Pons (tissue), 1 donor: ENCODE data around the gene PPARGC1A.

Source experiments
- DNase-seq: peaks from one replicate; pipeline ENCODE4 v3.0.0-alpha.2; 2016; ENCODE audit warnings: low spot score

The PPARGC1A gene

DNA sequence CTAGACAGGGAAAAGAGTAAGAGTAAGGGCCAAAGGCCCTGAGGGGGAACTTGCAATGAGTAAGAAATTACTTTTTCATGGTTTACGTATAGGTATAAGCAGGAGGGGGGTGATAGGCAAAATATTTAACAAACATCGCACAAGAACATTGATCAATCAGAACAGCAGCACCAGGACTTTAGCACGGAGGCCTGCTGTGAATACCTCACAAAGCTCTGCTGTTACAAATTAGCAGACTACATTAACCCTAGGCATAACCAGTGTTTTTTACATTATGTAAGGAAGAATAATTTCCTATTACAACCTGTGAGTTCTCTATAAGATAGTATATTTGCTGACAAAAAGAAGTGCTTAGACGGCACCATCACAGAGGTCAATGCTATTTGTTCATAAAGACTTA is 44.9 kb downstream of the PPARGC1A start:
- no peak for DNase-seq

DNA sequence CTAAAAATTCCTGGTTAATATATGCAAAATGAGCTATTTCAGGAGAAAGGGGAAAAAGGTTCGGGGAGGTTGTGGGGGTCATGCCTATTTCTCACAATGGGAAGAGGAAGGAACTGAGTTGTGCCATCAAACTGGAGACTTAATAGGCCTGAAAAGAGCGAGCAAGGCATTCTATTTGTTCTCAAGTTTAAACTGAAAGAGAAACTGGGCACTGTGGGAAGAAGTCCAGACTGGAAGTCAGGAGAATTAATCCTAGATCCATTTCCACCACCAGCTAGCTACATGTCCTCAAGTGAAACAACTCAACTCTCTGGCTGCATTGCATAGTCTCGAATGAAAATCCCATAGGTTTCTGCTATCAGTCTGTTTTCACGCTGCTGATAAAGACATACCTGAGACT is 50.6 kb downstream of the PPARGC1A start:
- no peak for DNase-seq

- DNase-seq: no peak
Measured at GRCh38 chr4:23838607-23839006, 51.2 kb downstream of the PPARGC1A start.

DNA sequence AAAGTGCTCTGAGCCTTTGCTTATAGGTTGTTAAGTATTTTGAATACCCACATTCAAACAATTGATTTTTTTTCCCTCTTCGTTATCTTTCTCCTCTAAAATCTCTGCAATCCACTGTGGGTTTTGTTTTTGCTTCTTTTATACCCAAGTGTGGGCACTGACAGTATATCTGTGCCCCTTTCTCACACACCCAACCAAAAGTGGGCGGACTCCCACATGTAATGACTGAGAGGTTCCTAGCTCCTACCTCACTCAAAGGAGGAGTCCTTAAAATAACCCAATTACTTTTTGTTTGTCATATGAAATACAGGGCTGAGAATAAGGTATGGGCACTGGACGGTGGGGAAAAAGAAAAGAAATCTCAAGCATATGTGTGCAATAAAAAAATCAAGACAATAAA is 51.7 kb downstream of the PPARGC1A start:
- no peak for DNase-seq

- no peak for DNase-seq
Measured at GRCh38 chr4:23837371-23837770, 52.5 kb downstream of the PPARGC1A start.

DNA sequence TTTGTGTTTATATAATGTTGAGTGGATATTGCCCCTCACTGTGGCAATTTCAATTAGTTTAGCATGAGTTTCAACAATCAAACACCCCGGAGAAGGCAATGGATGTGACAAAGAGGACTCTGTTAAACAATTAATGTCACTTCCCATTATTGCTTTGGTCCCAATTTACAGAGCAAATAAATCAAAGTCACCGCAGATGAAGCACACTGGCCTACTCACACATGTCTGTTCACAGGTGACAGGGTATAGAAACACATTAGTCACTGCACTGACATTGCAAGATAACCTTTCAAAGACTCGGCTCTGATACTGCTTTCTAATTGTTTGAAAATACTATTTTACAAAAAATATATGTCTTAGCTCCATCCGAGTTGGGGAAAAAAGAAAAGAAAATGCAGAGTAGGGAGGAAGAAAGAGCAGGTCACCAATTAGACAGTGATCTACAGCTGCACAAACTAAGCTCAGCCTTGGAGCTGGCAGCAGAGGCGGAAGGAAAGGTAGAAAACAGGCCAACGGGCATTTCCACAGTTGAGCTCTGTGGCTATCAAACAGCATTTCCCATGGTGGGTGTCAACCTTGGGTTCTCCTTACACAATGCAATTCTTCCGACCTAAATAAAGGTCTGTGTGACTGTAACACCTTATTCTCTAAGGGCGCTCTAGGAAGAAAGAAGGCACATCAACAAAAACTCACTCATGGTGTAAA is 53.9 kb downstream of the PPARGC1A start:
- DNase-seq: no peak

DNA sequence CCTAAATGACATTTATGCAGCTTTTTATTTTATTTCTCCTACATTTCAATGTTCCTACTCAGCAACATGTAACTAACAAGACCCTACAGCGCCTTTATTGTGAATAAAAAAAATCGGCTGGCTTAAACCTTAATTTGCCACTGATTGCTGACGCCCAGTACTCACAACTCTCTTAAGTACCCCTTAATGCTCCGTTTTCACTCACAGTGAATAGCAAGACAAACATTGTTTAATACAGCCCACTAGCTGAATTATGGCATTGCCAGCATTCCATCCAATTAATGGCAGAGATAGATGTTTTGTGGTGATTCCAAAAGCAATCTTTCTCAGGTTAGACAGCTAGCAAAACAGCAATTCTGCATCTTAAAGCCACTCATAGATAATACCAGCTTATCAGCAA is 61.1 kb downstream of the PPARGC1A start:
- no peak for DNase-seq

- DNase-seq: no peak
Measured at GRCh38 chr4:23828020-23828715, 61.7 kb downstream of the PPARGC1A start.

DNA sequence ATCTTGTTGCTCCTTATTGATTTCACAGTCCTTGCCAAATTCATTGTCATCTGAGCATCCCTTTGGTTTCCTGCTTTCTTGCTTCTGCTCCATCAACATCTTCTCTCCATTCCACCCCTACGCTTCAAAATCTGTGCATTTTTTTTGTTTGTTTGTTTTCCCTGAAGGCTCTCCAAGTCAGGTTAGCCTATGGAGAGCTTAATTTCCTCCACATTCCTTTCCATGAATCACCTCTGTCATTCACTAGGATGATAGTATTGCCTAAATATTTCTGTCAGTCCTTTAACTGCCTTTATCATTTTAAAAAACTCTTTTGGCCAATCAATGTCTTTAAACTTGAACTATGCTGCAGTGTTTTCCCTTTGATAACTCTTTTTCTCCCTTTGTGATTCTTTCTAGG is 67.7 kb downstream of the PPARGC1A start:
- no peak for DNase-seq

DNA sequence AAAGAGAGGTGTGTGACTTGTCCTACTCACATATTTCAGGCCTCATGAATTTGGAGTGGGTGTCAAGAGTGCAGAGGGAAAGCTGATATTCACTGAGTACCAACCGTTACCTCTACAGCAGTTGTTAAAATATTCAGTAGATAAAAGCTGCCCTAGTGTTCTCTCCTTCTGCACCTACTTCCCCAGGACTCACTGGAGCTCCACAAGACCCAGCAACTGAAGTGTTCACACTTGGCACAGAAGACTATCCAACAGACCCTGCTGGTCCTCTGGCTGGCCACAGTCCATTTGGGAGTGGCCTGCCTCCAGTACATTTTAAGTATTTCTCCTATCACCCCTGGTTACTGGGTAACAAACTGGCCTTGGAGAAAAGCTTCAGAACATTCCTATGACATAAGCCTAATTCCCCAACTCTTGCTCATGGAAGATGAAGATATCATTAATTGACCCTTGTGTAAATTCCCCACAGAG is 70.8 kb downstream of the PPARGC1A start:
- no peak for DNase-seq

- no peak for DNase-seq
Measured at GRCh38 chr4:23818097-23818885, 71.6 kb downstream of the PPARGC1A start.

DNA sequence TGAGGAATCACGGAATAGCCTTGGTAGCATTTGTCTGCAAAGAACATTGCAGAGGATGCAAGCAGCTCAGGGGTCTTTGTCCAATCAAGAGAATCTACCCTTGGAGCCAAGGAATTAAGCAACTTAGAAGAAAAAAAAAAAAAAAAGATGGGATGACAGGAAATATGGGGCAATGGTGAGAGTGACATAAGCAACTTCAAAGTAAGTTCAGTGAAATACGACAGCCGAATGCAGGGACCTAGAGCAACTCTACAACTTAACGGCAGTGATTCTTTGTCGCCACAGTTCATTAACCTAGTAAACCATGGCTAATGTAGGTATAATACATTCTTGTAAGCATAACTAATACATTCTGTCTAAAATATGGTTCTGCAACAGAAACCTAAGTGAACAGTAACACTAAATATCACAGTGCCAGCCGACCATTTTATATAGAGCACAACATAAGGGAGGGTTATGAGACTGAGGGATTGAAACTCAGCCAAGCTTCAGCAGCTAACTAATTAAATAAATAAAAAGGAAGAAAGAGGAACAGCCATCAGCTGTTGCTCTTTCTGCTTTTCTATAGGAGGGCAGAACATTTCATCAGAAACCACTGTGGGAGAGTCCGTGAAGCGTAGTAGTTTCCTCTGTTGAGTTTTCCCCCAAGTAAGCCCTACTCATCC is 74.7 kb downstream of the PPARGC1A start:
- DNase-seq: no peak

DNA sequence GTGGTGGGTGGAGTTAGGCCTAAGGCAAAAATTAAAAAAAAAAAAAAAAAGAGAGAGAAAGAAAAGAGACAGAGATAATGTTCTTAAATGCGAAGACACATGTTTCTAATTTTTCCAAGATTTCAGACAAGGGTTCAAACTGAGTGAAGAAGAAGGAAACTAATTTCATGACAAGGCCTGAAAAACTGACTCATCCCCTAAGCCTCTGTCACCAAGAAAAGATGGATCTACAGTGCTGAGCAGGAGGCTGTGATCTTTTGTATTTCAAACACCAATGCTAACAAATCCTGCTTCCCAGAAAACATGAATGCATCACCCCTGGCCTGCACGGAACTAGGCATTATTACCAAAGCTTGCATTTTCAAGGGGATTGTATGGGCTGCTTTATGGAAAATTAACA is 75.3 kb downstream of the PPARGC1A start:
- DNase-seq: no peak

GRCh38 chr4:23811161-23811560 is 78.7 kb downstream of the PPARGC1A start:
- no peak for DNase-seq

DNA sequence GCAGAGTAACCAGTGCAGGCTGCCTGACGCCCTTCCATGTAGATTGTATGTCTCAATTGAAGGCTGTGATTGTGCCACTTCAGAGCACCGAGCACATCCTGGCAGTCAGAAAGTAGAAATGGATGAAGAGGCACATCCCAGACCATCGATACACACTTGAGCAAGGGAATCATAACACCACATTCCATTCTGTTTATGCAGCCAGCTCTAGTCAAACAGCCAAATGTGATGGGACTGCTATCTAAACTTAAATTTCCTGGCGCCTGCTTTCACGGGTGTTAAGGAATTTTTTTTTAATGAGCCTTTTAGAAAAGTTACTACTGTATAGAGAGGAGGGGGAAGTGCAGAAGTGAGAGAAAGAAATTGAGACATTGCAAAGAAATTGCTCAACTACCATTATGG is 84.4 kb downstream of the PPARGC1A start:
- no peak for DNase-seq

GRCh38 chr4:23789762-23790161 is 100.1 kb downstream of the PPARGC1A start:
- no peak for DNase-seq

GRCh38 chr4:23788460-23788859 is 101.4 kb downstream of the PPARGC1A start:
- DNase-seq: no peak

GRCh38 chr4:23788027-23788426 is 101.8 kb downstream of the PPARGC1A start:
- no peak for DNase-seq

DNA sequence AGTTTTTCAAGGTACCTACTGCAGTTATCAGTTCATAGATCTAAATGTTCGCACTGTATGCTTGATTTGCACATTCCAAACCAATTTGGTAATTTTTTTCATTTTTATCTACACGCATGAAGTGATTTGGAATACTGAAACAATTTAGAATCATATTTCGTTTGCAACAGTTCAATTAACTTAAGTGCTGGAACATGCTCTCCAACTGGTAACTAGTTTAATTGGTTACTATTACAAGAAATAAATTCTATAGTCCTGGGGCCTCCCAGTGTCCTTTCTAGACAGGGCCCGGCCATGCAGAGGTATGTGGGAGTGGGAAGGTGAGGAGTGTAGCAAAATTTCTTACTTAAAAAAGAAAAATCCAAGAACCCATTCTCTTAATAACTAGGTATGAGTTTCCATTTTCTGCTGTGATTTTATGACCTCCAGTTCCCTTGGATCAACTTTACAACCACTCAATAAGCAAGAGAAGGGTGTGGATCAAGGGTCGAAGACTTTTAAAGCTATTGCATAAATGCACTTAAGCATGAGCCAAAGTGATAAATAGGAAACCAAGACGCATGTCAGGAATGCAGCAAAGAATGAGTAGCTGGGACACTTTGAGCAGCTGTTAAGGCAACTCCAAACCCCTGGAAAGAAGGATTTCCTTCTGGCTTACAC is 106.9 kb downstream of the PPARGC1A start:
- no peak for DNase-seq

GRCh38 chr4:23779839-23780238 is 110.0 kb downstream of the PPARGC1A start:
- no peak for DNase-seq

DNA sequence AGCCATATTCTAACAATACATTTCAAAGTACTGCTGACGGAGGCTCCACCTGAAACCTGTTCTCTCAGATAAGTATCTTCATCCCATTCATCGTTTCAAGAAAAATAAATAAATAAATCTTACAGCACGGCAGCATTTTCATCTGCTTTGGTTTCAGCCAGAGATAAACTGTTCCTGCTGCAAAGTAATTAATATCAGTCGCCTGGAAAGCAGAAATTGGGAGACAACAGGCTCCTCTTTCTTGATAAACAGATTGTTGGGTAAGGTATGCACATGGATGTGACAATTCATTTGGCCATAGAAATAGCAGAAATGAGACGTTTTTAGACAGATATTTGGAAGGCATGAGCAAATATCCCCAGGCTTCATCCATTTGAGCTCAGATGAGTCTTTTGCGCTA is 110.4 kb downstream of the PPARGC1A start:
- DNase-seq: no peak

DNA sequence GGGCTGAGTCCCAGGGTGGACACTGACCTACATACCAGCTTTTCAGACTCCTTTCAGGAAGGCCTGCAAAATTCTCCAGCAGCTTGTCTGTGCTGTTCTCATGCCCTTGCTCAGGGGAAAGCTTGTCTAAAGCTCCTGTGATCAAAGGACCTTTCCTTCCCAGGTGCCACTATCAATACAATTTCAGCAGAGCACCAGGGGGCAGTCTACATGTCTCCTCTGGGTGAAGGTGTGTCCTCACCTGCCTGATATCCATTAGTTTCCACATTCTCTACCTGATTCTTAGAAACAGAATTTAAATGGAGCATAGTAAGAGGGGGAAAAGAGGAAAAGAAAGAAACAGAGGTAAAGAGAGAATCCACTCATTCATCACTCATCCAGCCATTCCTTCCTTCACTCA is 114.2 kb downstream of the PPARGC1A start:
- DNase-seq: no peak
